Astrocyte (in vitro differentiated cells and primary cell): ENCODE measurements around the gene CD300LD. TPM values are rescaled to one million over a fixed set of nuclear protein-coding genes. Genes with fewer than 3 reads are reported as not detected.

Experiments
- DNase-seq: peaks from one replicate; pipeline ENCODE4 v3.0.0-alpha.2; 2010; ENCODE audit warnings: low read depth
- FAIRE-seq: peaks from 2 replicates; lab custom pipeline; 2011; peaks lifted over from hg19 to GRCh38; lab: Jason Lieb, UNC
- H2AFZ ChIP-seq: 2 replicates; pipeline ENCODE4 v1.6.0; 2012; ENCODE audit warnings: low read depth, low read length, inconsistent platforms
- H3K27ac ChIP-seq: 2 replicates; pipeline ENCODE4 v1.5.1; 2011; ENCODE audit warnings: low read depth, low read length, inconsistent platforms
- H3K27me3 ChIP-seq: 2 replicates; pipeline ENCODE4 v1.6.0; 2011; ENCODE audit warnings: low read length, inconsistent platforms; ENCODE audit not compliant: insufficient read depth
- H3K36me3 ChIP-seq: 2 replicates; pipeline ENCODE4 v1.5.1; 2011; ENCODE audit warnings: low read length, inconsistent platforms; ENCODE audit not compliant: insufficient read depth
- H3K4me1 ChIP-seq: 2 replicates; pipeline ENCODE4 v1.5.1; 2011; ENCODE audit warnings: low read length, inconsistent platforms; ENCODE audit not compliant: insufficient read depth
- H3K4me2 ChIP-seq: 2 replicates; pipeline ENCODE4 v1.6.0; 2012; ENCODE audit warnings: low read length, inconsistent platforms
- H3K4me3 ChIP-seq: 2 replicates; pipeline ENCODE4 v1.5.1; 2011; ENCODE audit warnings: low read depth, mild to moderate bottlenecking, low read length, inconsistent platforms; ENCODE audit not compliant: insufficient read depth
- H3K79me2 ChIP-seq: 2 replicates; pipeline ENCODE4 v1.6.0; 2012; ENCODE audit warnings: mild to moderate bottlenecking, low read length, inconsistent platforms; ENCODE audit not compliant: insufficient read depth
- H3K9ac ChIP-seq: 2 replicates; pipeline ENCODE4 v1.6.0; 2012; ENCODE audit warnings: mild to moderate bottlenecking, low read length, inconsistent platforms
- H3K9me3 ChIP-seq: 2 replicates; pipeline ENCODE4 v1.5.1; 2012; ENCODE audit warnings: low read depth, mild to moderate bottlenecking, low read length, inconsistent platforms; ENCODE audit not compliant: insufficient read depth
- H4K20me1 ChIP-seq: 2 replicates; pipeline ENCODE4 v1.6.0; 2012; ENCODE audit warnings: low read length, inconsistent platforms; ENCODE audit not compliant: insufficient read depth
- H3K27ac Mint-ChIP-seq: one replicate; pipeline ENCODE4 v1.8.0; 2021; ENCODE audit warnings: mild to moderate bottlenecking, mixed read lengths; ENCODE audit not compliant: unreplicated experiment
- H3K27me3 Mint-ChIP-seq: one replicate; pipeline ENCODE4 v1.8.0; 2021; ENCODE audit warnings: low read depth, mixed read lengths; ENCODE audit not compliant: unreplicated experiment
- H3K36me3 Mint-ChIP-seq: one replicate; pipeline ENCODE4 v1.8.0; 2021; ENCODE audit warnings: low read depth, mixed read lengths; ENCODE audit not compliant: unreplicated experiment
- H3K4me1 Mint-ChIP-seq: one replicate; pipeline ENCODE4 v1.8.0; 2021; ENCODE audit warnings: low read depth, mixed read lengths; ENCODE audit not compliant: unreplicated experiment
- H3K4me3 Mint-ChIP-seq: one replicate; pipeline ENCODE4 v1.8.0; 2021; ENCODE audit warnings: mild to moderate bottlenecking, moderate library complexity, mixed read lengths; ENCODE audit not compliant: unreplicated experiment
- H3K9me3 Mint-ChIP-seq: one replicate; pipeline ENCODE4 v1.8.0; 2021; ENCODE audit warnings: mild to moderate bottlenecking, mixed read lengths; ENCODE audit not compliant: unreplicated experiment
- CTCF ChIP-seq: IDR thresholded peaks from 2 replicates; pipeline ENCODE4 v1.5.1; 2011; ENCODE audit warnings: low read depth, mild to moderate bottlenecking, inconsistent platforms, low read length, moderate library complexity; ENCODE audit not compliant: insufficient read depth
- EZH2 ChIP-seq: IDR thresholded peaks from 2 replicates; pipeline ENCODE4 v1.6.1; 2012; ENCODE audit warnings: mild to moderate bottlenecking, low read length, inconsistent platforms; ENCODE audit not compliant: insufficient read depth
- total RNA-seq: library from RNA; stranded (reverse); gene quantifications from 2 replicates; pipeline ENCODE4 v1.2.1, GENCODE V29; 2021

CD300LD gene
- total RNA-seq, 1 donor from 2014 or later = not detected

- Histone ChIP-seq H3K27me3 (no peaks in the 10 kb centered on the region), H3K9ac (no peak overlapping the region)
- peaks cover 15% of the 10 kb centered on the region for H3K27me3 Mint-ChIP-seq
Observed at GRCh38 chr17:74584292-74585060, 7.6 kb downstream of the CD300LD start.

GRCh38 chr17:74582633-74583032 is 9.4 kb downstream of the CD300LD start:
- Histone ChIP-seq H2AFZ (no peak overlapping the region), H3K27ac (no peak overlapping the region), H3K79me2 (no peaks in the 10 kb centered on the region), H3K9me3 (peaks cover 7% of the 10 kb centered on the region), H3K27me3 (no peaks in the 10 kb centered on the region), H3K36me3 (no peaks in the 10 kb centered on the region), H3K4me1 (no peaks in the 10 kb centered on the region), H3K4me2 (no peak overlapping the region), H4K20me1 (no peaks in the 10 kb centered on the region), H3K9ac (no peak overlapping the region), H3K4me3 (no peak overlapping the region)
- DNase-seq (no peak), FAIRE-seq (no peak)
- Mint-ChIP-seq H3K4me3 (no peak overlapping the region), H3K9me3 (peaks cover 8% of the 10 kb centered on the region), H3K27ac (no peak overlapping the region), H3K4me1 (no peaks in the 10 kb centered on the region), H3K27me3 (peaks cover 11% of the 10 kb centered on the region), H3K36me3 (no peaks in the 10 kb centered on the region)
- no peak for TF ChIP-seq CTCF
- TF ChIP-seq EZH2 = no peak

More at GRCh38 chr17:74584292-74585060, 7.6 kb downstream of the CD300LD start:
- FAIRE-seq (no peak), DNase-seq (no peak)
- no peaks in the 10 kb centered on the region for H3K36me3 ChIP-seq
- H3K27ac Mint-ChIP-seq = no peak overlapping the region
- peaks cover 7% of the 10 kb centered on the region for H3K9me3 ChIP-seq
- no peak overlapping the region for H3K27ac ChIP-seq
- no peaks in the 10 kb centered on the region for H3K36me3 Mint-ChIP-seq
- H3K4me1 Mint-ChIP-seq = no peaks in the 10 kb centered on the region
- H2AFZ ChIP-seq = no peak overlapping the region
- H3K4me1 ChIP-seq = no peaks in the 10 kb centered on the region
- no peak overlapping the region for H3K4me3 Mint-ChIP-seq
- H3K4me3 ChIP-seq = no peak overlapping the region
- H3K9me3 Mint-ChIP-seq = peaks cover 12% of the 10 kb centered on the region
- TF ChIP-seq EZH2 = no peak
- TF ChIP-seq CTCF = no peak
- no peaks in the 10 kb centered on the region for H3K79me2 ChIP-seq
- no peak overlapping the region for H3K4me2 ChIP-seq
- no peaks in the 10 kb centered on the region for H4K20me1 ChIP-seq

GRCh38 chr17:74579900-74580299 is 12.2 kb downstream of the CD300LD start:
- no peak overlapping the region for H2AFZ ChIP-seq
- H3K4me2 ChIP-seq = no peak overlapping the region
- H3K27me3 ChIP-seq = no peaks in the 10 kb centered on the region
- H3K36me3 Mint-ChIP-seq = no peaks in the 10 kb centered on the region
- peaks cover 6% of the 10 kb centered on the region for H3K9me3 Mint-ChIP-seq
- H3K27me3 Mint-ChIP-seq = peaks cover 19% of the 10 kb centered on the region
- no peak overlapping the region for H3K27ac ChIP-seq
- no peak overlapping the region for H3K4me3 ChIP-seq
- H4K20me1 ChIP-seq = no peaks in the 10 kb centered on the region
- H3K79me2 ChIP-seq = no peaks in the 10 kb centered on the region
- H3K9ac ChIP-seq = no peak overlapping the region
- no peak overlapping the region for H3K27ac Mint-ChIP-seq
- FAIRE-seq = no peak
- no peaks in the 10 kb centered on the region for H3K36me3 ChIP-seq
- H3K4me1 ChIP-seq = no peaks in the 10 kb centered on the region
- no peak overlapping the region for H3K4me3 Mint-ChIP-seq
- H3K4me1 Mint-ChIP-seq = no peaks in the 10 kb centered on the region
- peaks cover 7% of the 10 kb centered on the region for H3K9me3 ChIP-seq
- TF ChIP-seq EZH2 (no peak), CTCF (no peak)
- DNase-seq = no peak
